Coronary artery (tissue), 2 donors: ENCODE results near the gene SPATA12.

Experiments used
- DNase-seq: peaks from one replicate; pipeline ENCODE4 v3.0.0-alpha.2; 2017; ENCODE audit warnings: low spot score
- H3K27ac ChIP-seq, 2 donors: fragments of 200-600 bp; sonication (generic); one replicate each; pipeline ENCODE4 v1.5.1; 2016 to 2019
- H3K4me3 ChIP-seq: fragments of 200-600 bp; sonication (generic); 2 replicates; pipeline ENCODE4 v1.5.1; 2016; ENCODE audit warnings: mild to moderate bottlenecking, moderate library complexity
- CTCF ChIP-seq: fragments of 200-600 bp; sonication (generic); IDR thresholded peaks from one replicate; pipeline ENCODE4 v1.5.1; 2019; ENCODE audit warnings: antibody characterized with exemption

Gene SPATA12

GRCh38 chr3:57048728-57049127, 11.7 kb upstream of the SPATA12 start:
- H3K27ac ChIP-seq = peak overlapping the region in 1 of 2 donors; percentile 31

GRCh38 chr3:57052662-57053061, 7.8 kb upstream of the SPATA12 start:
- TF ChIP-seq CTCF = no peak
- DNase-seq = no peak
- Histone ChIP-seq H3K27ac (no peak overlapping the region), H3K4me3 (no peak overlapping the region)

More at GRCh38 chr3:57048728-57049127, 11.7 kb upstream of the SPATA12 start:
- no peak for TF ChIP-seq CTCF
- DNase-seq = no peak
- H3K4me3 ChIP-seq = no peak overlapping the region

DNA sequence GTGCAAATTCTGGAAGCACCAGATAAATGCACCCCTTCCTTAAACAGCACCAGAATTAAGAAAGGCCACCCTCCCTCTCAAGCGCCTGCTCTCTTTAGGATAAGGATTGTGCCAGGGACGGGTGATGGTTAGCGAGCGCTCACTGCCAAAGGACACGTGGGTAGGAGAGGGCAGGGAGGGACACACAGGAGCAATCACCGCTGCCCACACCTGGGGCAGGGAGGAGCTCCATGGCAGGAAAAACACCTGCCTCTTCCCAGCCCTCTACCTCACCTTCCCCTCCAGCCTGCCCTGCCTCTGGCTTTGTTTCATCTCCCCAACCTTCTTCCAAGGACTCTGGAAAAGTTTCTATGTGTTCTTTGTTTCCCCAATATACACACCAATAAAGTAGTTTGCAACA, 7.3 kb upstream of the SPATA12 start:
- Histone ChIP-seq H3K27ac (no peak overlapping the region), H3K4me3 (no peak overlapping the region)
- TF ChIP-seq CTCF = no peak
- DNase-seq = no peak

DNA sequence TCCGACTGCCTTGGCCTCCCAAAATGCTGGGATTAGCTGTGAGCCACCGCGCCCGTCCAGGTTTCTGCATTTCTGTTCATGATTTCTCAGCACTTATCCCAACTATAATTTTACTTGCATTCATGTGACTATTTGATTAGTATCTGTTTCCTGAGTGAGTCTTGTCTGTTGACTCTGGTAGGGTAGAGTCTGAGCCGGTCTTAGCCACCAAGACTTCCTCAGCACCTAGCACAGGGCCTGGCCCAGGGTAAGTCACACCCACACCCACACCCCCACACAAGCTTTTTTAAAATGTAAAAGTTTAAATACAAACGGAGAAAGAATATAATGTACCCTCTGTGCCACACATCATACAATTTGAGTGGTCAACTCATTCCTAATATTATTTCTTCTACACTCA, 3.1 kb upstream of the SPATA12 start:
- Histone ChIP-seq H3K27ac (no peak overlapping the region), H3K4me3 (no peak overlapping the region)
- no peak for DNase-seq
- TF ChIP-seq CTCF = no peak

DNA sequence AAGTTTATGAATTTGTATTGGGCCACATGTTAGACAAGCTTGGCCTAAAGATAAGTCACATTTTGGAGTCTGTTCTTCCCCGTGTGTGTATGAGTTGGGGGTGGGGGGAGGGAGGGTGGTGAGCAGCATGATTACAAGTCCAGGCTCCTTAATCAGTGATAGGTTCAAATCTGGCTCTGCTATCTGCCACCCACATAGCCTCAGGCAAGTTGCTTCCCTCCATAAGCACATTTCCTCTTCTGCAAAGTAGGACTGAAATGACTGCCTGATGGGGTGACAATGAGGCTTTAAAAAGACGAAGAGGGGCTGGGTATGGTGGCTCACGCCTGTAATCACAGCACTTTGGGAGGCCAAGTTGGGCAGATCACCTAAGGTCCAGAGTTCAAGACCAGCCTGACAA, 1.1 kb upstream of the SPATA12 start:
- DNase-seq = no peak
- no peak overlapping the region for H3K27ac ChIP-seq
- H3K4me3 ChIP-seq = no peak overlapping the region
- no peak for TF ChIP-seq CTCF

- TF ChIP-seq CTCF = no peak
- DNase-seq = no peak
- Histone ChIP-seq H3K27ac (peak overlapping the region in 1 of 2 donors; percentile 52), H3K4me3 (no peak overlapping the region)
Measured at GRCh38 chr3:57061556-57061955, 1.1 kb downstream of the SPATA12 start.

- TF ChIP-seq CTCF = no peak
- Histone ChIP-seq H3K27ac (peak overlapping the region in 1 of 2 donors; percentile 52), H3K4me3 (no peak overlapping the region)
- no peak for DNase-seq
Measured at GRCh38 chr3:57062101-57062631, 1.7 kb downstream of the SPATA12 start.
